NCI-H1436 treated with DMSO at 0.1 percent for 48 hours (cell line): ENCODE results near the gene NUP42.
"Not testable (repeated sequence)": the region's sequence is repeated elsewhere in the genome, so short reads cannot be mapped to it uniquely, and the experiment has no call there.

Source experiments
- DNase-seq: peaks from one replicate; lab custom pipeline; 2025; lab: John Stamatoyannopoulos, UW

The NUP42 gene, protein sequence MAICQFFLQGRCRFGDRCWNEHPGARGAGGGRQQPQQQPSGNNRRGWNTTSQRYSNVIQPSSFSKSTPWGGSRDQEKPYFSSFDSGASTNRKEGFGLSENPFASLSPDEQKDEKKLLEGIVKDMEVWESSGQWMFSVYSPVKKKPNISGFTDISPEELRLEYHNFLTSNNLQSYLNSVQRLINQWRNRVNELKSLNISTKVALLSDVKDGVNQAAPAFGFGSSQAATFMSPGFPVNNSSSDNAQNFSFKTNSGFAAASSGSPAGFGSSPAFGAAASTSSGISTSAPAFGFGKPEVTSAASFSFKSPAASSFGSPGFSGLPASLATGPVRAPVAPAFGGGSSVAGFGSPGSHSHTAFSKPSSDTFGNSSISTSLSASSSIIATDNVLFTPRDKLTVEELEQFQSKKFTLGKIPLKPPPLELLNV

DNA sequence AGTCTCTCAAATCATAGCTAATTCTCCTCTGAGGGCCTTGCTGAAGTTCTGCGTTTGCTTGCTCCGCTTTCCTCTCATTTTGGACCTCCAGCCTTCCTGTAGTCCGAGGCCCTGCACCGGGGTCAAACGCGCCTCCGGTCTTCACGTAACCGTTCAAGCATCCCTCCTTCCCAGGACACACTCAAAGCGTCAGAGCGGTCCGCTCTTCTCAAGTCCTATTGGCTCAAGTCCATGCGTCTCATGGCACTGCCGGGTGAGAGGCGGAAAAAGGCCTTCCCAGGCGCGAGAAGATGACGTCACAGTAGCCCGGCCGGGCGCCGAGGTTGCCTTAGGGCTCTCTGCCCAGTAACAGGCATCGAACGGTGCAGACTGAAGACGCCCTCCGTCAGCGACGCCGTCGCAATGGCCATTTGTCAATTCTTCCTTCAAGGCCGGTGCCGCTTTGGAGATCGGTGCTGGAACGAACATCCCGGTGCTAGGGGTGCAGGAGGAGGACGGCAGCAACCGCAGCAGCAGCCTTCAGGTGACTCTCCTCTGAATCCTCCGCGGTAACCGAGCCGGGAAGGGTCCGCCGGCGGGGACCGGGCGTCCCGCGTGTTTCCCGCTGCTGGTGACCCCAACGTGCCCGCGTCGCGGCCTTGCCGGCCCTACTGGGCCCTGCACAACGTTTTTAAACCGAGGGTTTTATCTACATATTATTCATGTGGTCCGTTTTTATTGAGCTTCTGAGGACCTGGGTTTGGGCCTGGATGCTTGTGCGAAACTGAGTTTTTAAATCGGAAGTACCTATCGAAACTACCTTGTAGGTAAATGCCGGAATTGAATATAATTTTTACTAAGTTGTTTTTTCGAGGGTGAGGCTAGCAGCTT, at the start of gene NUP42:
Gene NUP42 (plus strand): TSS at position 365 of the 870 bp plus-strand sequence. CDS start 38 bp downstream, at position 403.
- peak; percentile 93 for DNase-seq

DNA sequence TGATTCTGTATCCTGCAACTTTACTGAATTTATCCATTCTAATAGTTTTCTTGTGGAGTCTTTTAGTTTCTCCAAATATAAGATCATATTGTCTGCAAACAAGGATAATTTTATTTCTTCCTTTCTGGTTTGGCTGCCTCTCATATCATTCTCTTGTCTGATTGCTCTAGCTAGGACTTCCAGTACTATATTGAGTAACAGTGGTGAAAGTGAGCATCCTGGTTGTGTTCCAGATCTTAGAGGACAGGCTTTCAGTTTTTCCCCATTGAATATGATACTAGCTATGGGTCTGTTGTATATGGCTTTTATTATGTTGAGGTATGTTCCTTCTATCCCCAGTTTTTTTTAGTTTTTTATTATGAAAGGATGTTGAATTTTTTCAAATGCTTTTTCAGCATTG, 48.1 kb upstream of the NUP42 start:
- no peak for DNase-seq

DNA sequence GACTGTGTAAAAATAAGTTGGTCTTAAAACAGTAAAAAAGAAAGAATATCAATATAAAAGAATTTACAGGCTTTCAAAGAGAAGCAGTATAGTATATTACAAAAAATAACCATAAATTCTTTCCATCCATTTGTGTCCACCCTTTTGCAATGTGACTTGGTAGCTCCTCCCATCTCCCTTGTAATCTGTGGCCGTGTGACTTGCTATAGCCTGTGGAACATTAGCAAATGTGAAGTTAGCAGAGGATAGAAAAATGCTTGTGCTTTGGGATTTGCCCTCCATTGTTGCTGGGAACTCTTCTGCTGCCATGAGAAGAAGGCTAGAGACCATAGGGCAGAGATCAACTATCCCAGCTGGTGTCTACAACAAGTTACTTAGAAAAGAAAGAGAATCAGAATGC, 46.1 kb upstream of the NUP42 start:
- no peak for DNase-seq

DNA sequence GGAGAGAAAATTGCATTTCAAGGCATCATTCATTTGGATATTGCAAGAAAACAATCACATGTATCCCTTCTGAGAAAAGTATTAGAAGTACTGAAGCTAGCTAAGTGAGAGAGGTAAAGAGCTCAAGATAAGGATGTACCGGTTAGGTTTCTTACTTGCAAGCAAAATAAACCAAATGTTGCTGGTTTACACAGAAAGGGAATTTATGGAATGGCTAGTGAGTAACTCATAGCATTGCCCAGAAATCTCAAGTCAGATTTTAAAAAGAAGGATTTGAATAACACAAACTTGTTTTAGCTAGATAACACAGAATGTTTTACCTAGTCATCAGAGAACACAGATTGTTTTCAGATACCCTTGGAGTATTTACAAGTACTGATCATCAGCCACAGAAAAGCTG, 45.6 kb upstream of the NUP42 start:
- DNase-seq, result no peak

DNA sequence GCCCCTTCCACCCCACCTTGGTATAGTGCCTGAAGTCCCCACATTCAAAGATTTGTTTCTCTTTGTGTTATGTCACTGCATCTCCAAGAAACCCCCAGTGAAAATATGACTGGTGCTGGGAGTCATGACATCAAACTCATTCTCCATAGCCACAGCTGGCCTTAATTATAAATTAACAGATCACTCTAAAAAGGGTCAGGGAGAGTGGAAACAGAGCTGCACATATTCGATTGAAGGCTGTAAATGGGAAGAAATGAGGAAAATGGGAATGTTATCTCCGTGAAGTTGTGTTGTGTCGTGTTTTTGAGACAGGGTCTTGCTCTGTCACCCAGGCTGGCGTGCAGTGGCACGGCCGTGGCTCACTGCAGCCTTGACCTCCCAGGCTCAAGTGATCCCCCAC, 24.2 kb upstream of the NUP42 start:
- DNase-seq, result no peak

DNA sequence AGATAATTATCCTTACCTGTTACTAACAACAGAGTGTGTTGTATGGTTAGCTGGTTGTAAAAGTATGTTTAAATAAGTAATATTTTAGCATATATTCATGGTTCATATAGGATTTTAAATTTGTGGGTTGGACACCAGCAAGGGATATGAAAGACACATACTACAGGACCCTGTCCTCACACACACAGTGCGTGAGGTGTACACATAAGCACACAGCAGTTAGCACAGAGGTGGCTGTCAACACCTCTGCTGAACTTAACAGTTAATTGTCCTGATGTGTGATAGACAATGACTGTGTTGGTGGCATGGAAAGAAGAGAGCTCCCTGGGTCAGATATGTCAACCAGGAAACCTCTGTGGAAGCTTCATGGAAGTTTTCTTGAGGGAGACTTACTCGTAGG, 23.3 kb upstream of the NUP42 start:
- no peak for DNase-seq

DNA sequence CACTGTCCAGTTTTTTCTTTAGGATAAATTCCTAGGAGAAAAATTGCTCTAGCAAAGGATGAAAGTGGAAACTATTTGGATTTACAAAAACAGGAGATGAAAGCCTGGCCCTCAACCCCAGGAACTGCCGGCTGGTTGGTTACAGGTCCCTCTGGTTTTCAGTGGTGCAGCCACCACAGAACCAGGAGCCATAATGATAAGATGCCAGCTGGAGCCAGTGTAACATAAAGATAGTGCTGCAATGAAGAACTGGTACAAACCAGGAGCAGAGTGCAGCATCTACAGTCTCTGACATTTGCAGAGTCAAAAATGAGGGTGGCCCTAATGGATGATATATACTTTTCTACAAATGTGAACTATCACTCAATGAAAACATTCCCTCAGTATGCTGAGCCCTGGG, 20.4 kb upstream of the NUP42 start:
- no peak for DNase-seq

DNA sequence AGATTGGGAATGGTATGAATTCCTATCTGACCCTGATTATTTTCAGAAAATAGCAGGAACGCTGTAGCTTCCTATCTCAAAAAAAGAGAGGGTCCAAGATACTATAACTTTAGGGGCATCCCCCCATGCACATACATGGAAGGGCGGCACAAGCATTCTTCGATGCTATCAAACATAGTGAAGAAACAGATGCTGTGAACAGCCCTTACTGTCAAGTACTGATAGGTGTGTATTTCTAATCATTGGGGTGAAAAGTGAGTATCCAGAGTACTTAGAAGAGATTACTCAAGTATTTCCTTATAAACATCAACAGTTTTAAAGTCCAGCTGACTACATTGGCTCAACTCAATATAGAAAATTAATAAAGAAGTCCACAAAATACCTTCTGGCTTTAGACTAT, 17.0 kb upstream of the NUP42 start:
- DNase-seq, result no peak

DNA sequence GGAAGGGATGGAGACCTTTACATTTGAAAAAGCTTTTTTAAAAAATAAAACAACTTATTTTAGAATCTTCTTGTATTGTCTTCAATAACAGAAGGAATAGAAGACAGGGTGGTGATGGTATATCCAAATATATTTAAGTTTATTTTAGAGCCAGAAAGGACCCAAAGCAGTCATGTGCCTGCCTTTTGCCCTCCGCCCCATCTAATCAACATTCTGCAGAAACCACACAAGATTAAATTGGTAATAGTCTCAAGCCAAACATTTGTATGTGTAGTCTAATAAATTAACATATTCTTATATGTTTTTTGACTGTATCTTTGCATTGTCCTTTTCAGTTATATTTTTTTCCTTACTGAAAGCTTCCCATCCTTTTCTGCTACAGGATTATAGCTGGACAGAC, 16.5 kb upstream of the NUP42 start:
- DNase-seq, result no peak

DNA sequence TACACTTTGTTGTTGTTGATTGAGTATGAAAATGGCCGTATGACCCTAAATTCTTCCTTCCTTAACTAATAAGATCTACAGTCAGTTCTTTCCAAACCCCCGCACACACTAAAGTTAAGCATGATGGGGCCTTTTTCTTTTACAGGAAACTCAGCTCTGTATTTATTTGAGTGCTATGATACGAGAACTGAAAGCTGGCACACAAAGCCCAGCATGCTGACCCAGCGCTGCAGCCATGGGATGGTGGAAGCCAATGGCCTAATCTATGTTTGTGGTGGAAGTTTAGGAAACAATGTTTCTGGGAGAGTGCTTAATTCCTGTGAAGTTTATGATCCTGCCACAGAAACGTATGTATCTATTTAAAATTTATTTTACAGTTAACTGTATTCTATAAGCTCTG, 14.2 kb upstream of the NUP42 start:
- DNase-seq, result no peak

DNA sequence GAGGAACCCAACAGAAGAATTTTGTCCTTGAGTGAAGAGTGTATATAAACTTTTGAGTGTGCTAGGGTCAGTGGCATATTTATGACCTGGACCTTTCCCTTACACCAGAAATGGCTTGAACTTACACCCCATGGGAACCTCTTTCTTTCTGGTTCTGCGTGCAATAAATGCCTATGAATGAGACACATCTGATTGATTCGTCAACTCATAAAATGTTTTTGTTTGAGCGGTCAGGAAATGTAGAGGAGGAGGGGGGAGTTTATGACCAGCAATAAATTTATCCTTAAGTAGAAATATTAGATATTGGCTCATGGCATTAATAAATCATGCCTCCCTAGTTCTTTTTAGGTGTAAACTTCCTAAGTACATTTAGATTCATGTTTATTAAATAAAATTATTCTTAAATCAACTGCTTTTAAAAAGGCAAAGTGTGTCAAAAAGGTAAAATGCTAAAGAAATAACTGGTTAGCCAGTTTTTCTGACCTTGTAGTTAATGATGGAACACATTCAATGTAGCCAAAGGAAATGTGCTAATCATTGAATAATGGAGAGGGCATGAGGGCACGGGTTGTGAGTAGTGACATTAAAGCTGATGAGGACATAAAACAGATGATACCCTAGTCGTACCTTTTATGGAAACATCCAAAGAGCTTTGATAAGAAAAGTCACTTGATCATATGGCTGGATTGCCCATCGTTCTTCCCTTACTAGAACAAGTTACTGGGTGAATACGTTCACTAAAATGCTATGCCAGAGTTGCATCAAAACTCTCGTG, 13.6 kb upstream of the NUP42 start:
- DNase-seq, result no peak

DNA sequence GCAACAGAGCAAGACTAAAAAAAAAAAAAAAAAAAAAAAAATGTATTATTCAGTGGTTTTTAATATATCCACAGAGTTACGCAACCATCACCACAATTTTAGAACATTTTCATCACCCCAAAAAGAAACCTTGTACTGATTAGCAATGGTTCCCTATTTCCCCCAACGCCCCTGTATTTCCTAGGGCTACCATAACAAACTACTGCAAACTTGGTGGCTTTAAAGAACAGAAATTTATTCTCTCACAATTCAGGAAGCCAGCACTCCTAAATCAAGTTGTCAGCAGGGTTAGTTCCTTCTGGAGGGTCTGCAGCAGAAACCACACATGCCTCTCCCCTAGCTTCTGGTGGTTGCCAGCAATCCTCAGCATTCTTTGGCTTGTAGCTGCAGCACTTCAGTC, 5.9 kb upstream of the NUP42 start:
- DNase-seq, result no peak

DNA sequence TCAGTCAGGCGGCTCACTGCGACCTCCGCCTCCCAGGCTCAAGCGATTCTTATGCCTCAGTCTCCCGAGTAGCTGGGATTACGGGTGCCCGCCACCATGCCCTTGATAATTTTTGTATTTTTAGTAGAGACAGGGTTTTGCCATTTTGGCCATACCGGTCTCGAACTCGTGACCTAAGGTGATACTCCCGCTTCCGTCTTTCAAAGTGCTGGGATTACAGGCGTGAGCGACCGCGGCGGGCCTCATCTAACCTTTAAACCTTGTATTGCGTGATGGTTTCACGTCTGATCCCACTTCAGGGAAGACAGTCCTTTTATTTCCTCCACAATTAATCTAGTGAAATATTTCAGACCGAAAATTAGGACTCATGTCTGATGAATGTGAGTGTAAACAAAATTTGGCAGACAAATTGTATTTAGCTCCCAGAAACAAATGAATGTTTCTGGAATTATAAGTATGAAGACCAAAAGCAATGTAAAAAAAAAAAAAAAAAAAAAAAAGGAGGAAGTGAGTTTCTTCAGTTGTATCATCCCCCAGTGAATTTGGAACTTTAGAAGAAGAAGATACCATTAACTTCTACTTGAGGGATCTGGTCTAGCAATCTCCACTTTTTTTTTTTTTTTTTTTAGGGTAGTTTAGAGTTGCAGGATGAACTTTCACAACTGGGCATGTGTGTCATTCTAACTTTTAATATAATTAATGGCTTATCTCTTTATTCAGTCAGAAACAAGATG, 1.6 kb downstream of the NUP42 start:
- DNase-seq, result no peak

DNA sequence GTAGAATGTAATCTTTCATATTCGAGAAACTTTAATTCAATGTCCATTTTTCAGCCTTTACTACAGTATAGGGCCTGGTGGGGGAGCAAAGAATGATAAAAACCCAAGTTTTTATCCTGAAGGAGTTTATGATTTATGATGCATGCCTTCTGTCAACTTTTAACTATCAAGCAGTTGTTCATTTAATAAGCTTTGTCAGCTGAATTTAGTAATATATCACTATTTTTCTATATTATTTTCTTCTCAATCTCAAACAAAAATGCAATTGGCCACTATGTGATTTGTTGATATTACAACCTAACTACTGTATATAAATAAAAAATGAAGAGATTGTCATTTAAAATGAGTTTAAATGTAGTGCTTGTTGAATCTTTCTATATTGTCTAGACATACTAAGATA, 2.4 kb downstream of the NUP42 start:
- DNase-seq, result no peak

DNA sequence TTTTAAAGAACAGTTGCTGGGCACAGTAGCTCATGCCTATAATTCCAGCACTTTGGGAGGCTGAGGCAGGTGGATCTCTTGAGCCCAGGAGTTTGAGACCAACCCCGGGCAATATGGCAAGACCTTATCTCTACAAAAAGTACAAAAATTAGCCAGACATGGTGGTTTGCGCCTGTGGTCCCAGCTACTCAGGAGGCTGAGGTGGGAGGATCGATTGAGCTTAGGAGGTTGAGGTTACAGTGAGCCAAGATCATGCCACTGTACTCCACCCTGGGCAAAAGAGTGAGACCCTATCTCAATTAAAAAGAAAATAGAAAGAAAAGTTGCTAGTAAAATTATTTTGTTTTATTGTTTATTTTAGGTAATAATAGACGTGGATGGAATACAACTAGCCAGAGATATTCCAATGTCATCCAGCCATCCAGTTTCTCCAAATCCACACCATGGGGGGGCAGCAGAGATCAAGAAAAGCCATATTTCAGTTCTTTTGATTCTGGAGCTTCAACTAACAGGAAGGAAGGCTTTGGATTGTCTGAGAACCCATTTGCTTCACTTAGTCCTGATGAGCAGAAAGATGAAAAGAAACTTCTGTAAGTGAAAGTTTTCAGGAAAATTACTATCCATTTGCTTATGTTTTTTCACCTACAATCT, 3.0 kb downstream of the NUP42 start:
- DNase-seq, result no peak

DNA sequence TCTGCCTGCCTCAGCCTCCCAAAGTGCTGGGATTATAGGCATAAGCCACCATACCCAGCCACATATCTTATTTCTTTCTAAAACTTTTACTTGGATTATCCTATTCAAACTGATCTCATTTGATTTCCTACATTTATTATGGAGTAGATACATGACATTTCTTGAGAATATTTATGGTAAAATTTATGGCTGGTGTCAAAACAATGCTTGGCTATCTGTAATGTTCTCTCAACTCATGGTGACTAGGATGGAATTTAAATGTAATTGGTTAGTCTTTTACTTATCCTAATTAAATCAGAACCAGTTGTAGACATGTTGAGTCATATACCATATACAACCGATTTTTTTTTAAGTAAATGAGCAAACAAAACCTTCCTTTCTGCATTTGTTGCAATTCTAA, 4.1 kb downstream of the NUP42 start:
- no peak for DNase-seq

DNA sequence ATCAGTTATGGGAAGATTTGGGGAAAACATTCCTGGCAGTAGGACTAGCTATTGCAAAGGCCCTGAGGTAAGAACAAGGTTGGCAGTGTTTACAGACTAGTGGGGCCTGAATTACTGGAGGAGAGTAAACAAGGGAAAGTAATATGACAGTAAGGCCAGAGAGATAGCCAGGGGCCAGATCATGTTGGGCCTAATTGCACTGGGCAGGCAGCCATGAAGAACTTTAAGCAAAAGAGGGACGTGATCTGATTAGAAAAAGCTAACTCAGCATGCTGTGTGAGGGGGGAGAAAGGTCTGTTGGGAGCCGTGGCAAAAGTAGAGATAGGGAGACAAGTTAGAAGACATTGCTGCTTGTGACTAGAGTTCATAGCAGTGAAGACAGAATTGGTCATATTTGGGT, 9.2 kb downstream of the NUP42 start:
- no peak for DNase-seq

DNA sequence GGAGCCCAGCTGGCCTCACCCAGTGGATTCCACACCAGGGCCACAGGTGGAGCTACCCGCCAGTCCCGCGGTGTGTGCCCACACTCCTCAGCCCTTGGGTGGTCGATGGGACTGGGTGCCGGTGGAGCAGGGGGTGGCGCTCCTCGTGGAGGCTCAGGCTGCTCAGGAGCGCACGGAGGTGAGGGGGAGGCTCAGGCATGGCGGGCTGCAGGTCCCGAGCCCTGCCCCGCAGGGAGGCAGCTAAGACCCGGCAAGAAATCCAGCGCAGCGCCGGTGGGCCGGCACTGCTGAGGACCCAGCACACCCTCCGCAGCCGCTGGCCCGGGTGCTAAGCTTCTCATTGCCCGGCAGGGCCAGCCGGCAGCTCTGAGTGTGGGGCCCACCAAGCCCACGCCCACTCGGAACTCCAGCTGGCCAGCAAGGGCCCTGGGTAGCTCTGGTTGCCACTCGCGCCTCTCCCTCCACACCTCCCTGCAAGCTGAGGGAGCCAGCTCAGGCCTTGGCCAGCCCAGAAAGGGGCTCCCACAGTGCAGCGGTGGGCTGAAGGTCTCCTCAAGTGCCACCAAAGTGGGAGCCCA, 11.9 kb downstream of the NUP42 start:
- not testable (repeated sequence) for DNase-seq

DNA sequence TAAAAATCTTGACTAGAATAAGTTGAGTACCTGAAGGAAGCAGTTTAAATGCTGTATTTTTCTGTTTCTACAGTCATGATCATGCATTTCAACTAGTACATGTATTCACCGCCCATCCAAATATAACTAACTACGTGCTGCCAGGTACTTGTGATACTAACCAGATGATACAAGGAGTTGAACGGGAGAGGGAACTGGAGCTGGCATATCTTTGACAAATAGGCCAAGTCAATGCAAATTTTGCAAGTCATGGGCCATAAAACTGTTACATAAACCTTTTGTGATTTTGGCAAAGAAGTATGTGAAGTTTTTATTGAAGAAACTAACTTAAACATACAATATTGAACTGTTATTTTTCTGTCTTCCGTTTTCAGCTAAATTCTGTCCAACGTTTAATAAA, 14.5 kb downstream of the NUP42 start:
- no peak for DNase-seq

DNA sequence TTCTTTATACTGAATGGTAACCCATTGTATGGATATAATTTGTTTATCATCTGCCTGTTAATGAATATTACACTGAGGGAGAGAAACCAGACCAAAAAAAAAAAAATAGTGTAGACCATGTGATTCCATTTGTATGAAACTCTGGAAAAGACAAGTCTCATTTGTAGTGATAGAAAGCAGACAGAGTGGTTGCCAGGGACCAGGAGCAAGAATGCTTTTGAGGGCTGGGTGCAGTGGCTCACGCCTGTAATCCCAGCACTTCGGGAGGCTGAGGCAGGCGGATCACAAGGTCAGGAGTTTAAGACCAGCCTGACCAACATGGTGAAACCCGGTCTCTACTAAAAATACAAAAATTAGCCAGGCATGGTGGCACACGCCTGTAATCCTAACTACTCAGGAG, 15.9 kb downstream of the NUP42 start:
- DNase-seq, result not testable (repeated sequence)

DNA sequence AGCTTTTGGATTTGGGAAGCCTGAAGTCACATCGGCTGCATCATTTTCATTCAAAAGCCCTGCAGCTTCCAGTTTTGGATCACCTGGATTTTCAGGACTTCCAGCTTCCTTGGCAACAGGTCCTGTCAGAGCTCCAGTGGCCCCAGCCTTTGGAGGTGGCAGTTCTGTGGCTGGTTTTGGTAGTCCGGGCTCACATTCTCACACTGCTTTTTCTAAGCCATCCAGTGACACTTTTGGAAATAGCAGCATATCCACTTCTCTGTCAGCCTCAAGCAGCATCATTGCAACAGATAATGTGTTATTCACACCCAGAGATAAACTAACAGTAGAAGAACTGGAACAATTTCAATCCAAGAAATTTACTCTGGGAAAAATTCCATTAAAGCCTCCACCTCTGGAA, 18.5 kb downstream of the NUP42 start:
- no peak for DNase-seq
